LNCaP clone FGC (cell line): ENCODE data around the gene TMCO4.
A peak's percentile ranks its signal among the peaks of the same experiment; 100 is the strongest.
"Not testable (repeated sequence)": the region's sequence is repeated elsewhere in the genome, so short reads cannot be mapped to it uniquely, and the experiment has no call there.

Experiments used
- DNase-seq: peaks from one replicate; pipeline ENCODE4 v3.0.0-alpha.2; 2011; ENCODE audit warnings: low read depth
- H3K4me3 ChIP-seq: 2 replicates; pipeline ENCODE4 v1.5.1; 2011; ENCODE audit warnings: mild to moderate bottlenecking, low read depth, low read length, control low read depth
- TF ChIP-seq, protein P1 (sequence below): IDR thresholded peaks from 2 replicates; pipeline ENCODE4 v1.5.1; 2012; ENCODE audit warnings: mild to moderate bottlenecking; ENCODE audit not compliant: control insufficient read depth, insufficient read depth; ENCODE audit errors: extremely low read depth

The TMCO4 gene

DNA sequence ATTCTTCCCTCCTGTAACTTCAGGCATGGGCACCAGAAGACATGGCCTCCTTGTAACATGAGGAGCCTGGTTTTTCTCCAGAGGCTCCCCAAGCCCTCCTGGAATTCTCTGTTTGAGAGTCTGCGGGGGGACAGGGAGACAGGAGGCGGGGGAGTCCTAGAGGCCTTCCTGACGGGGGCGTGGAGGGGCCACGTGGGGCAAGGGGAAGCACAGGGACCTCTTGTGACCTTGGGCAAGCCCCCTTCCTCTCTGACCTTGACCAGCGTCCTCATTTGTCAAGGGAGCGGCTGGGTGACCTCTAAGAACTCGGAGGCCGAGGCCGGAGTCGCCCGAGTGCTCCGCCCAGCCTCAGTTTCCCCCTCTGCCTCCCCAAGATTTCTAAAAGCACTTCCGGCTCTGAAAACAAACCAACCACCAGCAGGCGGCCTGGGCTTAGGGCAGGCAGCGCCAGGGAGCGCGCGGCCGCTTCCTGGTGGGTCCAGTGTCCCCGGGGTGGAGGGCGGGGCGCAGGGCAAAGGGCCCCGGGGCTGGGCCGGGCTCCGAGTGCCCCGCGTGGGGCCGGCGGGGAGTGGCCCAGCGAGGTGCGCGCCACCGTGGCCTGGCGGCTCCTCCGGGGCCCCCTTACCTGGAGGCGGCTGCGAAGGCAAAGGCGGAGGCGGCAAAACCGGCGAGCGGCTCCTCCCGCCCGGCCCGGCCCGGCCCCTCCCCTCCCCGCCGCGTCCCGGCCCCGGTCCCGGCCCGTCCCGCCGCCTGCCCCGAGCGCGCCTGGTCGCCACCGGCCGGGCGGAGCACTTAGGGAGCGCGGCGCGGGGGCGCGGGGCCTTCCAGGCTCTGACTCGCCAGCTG, at the start of gene TMCO4:
TMCO4 (minus strand) TSS at position 687 of the 846 bp plus-strand sequence. CDS start 19,158 bp downstream, outside the sequence.
- DNase-seq, result no peak
- peak within 1 kb of the TSS; percentile 53 for H3K4me3 ChIP-seq

DNA sequence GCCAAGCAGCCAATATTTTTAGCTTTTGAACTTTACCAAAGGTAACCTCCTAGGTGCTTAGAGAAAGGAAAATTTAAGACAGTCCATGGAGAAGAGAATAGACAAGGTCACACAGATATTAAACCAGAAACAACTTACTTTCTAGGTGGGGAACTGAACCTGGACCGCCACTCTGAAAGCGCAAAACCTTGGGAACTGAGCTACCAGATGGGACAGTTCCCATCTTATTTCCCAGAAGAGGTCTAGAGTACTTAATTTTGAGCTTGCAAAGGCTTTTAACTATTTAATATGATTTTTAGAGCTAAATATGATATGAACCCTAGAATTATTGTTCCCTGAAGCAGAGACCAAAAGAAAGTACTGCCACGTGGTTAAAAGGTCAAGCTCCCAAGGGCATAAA, 49.6 kb upstream of the TMCO4 start:
- H3K4me3 ChIP-seq, DNase-seq: not testable (repeated sequence)

More for the DNA sequence above, at the start of gene TMCO4:
- TF ChIP-seq, protein P1, sequence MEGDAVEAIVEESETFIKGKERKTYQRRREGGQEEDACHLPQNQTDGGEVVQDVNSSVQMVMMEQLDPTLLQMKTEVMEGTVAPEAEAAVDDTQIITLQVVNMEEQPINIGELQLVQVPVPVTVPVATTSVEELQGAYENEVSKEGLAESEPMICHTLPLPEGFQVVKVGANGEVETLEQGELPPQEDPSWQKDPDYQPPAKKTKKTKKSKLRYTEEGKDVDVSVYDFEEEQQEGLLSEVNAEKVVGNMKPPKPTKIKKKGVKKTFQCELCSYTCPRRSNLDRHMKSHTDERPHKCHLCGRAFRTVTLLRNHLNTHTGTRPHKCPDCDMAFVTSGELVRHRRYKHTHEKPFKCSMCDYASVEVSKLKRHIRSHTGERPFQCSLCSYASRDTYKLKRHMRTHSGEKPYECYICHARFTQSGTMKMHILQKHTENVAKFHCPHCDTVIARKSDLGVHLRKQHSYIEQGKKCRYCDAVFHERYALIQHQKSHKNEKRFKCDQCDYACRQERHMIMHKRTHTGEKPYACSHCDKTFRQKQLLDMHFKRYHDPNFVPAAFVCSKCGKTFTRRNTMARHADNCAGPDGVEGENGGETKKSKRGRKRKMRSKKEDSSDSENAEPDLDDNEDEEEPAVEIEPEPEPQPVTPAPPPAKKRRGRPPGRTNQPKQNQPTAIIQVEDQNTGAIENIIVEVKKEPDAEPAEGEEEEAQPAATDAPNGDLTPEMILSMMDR, result 0 out of 2 replicates have a peak, but pooled peaks have one; percentile 28

DNA sequence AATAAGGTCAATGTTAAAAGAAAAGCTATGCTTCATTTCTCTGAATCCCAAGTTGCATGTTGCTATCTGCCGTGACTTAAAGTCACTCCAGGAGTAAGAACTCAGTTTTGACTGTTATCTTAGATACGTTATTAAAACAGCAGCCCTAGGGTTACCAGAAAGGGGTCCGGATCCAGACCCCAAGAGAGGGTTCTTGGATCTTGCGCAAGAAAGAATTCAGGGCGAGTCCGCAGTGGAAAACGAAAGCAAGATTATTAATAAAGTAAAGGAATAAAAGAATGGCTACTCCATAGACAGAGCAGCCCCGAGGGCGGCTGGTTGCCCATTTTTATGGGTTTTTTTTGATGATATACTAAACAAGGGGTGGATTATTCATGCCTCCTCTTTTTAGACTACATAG, 47.6 kb upstream of the TMCO4 start:
- DNase-seq, H3K4me3 ChIP-seq: not testable (repeated sequence)

DNA sequence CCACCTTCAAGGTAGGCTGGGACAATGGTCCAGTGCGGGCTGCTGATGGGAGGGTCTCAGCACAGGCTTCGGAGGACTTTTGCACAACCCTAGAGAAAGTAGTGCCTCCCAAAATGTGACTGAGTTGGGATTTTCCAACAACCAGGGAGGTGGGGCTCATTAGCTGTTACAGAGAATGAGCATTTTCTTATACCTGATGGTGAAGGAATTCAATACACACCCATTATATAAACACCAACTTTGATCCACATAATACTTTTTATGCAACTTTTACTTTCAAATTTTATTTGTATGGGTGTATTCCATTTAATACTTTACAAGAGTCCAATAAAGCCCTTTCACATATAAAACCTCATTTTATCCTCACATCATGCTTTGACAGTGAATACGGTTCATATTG, 46.6 kb upstream of the TMCO4 start:
- TF ChIP-seq, protein P1, result no peak
- H3K4me3 ChIP-seq, result no peak overlapping the region
- no peak for DNase-seq

DNA sequence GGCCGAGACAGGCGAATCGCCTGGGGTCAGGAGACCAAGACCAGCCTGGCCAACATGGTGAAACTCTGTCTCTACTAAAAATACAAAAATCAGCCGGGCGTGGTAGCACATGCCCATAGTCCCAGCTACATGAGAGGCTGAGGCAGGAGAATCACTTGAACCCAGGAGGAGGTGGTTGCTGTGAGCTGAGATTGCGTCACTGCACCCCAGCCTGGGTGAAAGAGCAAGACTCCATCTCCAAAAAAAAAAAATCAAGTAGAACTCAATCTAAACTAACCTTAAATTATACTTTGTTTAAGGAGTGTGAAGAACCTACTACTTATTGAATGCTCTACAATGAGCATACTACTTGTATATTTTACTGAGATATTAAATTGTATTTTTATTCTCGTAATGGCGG, 45.8 kb upstream of the TMCO4 start:
- DNase-seq, result no peak
- no peak overlapping the region for H3K4me3 ChIP-seq
- TF ChIP-seq, protein P1, result no peak

DNA sequence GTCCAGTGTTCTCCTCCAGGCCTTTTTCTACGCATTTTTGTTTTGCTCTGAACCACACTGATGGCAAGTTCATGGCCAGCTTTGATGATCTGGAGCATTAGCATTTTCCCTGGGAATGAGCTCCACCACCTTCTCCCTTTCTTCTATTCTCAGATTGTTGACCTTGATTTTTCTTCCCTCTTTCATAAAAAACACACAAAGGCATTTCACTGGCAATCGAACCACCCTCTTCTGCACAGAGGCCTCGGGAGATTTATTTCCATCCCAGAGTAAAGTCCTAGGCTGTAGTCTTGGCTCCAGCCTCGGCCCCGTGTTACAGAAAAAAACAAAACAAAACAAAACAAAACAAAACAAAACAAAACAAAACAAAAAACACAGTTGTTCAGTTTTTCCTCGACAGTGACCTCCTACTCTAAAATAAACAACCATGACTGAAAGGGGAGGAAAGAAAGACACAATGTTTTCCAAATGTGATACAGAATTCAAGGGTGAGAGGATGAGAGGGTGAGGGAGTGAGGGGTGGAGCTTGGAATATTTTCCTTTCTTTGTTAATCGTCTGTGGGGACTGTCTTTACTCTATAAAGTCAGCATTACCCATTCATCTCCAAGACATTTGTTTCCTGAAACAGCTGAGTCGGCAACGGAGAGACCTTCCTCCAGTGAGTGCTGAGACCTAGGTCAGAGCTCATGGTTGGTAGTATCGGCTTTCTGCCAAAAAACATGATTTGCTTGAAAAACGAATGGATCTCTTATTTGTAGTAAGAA, 45.2 kb upstream of the TMCO4 start:
- no peak overlapping the region for H3K4me3 ChIP-seq
- DNase-seq, result no peak
- TF ChIP-seq, protein P1, result no peak

DNA sequence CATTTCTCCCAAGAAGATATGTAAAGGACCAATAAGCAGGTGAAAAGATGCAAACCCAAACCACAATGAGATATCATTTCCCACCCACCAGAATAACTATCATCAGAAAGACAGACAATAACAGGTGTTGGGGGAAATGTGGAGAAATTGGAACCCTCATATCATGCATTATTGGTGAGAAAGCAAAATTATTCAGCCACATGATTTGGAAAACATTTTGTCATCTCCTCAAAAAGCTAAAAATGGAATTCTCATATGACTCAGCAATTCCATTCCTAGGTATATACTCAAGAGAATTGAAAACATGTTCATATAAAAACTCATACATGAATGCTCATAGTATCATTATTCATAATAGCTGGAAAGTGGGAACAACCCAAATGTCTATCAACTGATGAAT, 40.5 kb upstream of the TMCO4 start:
- TF ChIP-seq, protein P1, result no peak
- no peak for DNase-seq
- no peak overlapping the region for H3K4me3 ChIP-seq

DNA sequence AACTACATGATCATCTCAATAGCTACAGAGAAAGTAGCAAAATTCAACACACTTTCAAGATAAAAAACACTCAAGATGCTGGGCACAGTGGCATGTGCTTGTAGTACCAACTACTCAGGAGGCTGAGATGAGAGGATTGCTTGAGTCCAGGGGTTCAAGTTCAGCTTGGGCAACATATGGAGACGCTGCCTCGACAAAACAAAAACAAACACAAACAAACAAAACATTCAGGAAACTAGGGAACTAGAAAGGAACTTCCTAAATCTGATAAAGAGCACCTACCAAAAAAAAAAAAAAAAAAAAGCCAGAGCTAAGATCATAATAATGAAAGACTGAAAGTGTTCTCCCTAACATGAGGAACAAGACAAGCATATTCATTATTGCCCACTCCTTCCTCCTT, 38.1 kb upstream of the TMCO4 start:
- DNase-seq, result no peak

More for the DNA sequence above, 38.1 kb upstream of the TMCO4 start:
- no peak overlapping the region for H3K4me3 ChIP-seq
- TF ChIP-seq, protein P1, result no peak
